Measurements from ENCODE around the gene ANKRD10.
"Not testable (repeated sequence)": the region's sequence is repeated elsewhere in the genome, so short reads cannot be mapped to it uniquely, and the experiment has no call there.

Gene ANKRD10

DNA sequence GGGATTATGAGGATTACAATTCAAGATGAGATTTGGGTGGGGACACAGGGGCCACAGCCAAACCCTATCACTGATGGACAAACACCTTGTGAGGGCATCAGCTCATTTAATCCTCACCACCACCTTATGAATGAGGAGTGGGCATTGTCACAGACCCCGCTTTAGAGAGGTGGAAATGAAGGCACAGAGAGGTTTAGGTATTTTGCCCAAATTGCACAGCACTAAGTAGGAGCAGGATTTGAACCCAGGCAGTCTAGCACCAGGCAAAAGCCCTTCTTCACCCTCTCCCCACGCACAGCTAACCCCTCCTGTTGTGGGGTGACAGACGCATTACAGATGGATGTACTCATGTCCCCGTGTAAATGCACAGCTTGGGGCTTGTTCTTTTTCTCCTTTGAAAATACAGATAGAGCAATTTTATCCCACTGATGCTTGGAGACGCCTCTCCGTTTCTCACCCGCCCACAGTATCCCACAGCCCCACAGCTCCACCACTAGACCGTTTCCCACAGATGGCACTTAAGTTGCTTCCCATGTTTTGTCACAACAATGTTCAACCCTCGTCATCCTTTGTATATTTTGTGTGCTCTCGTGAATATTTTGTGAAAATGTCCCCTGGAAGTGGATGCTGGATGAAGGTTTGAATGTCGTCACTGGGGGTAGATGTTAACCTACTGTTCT lies 48.2 kb downstream of the ANKRD10 start:
- no peak for DNase-seq (ENCODE audit: low spot score)

DNA sequence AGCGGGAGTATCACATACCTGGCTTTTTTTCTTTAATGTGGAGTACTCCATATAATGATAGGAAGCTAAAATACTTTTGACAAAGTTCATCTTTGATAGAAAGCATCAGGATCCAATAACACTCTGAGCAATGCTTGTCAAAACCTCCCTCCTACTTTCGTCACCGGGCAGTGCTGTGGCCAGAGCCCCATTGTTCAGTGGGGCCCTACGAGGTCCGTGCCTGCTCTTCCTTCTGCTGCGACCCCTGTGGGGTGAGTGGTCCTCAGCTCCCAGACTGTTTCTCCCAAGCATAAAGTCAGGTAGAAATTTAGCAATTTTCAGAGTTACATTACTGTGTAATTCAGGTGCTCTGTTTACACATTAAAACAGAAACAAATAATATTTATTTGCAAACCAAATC lies 51.2 kb downstream of the ANKRD10 start:
- no peak for DNase-seq (ENCODE audit: low spot score)

DNA sequence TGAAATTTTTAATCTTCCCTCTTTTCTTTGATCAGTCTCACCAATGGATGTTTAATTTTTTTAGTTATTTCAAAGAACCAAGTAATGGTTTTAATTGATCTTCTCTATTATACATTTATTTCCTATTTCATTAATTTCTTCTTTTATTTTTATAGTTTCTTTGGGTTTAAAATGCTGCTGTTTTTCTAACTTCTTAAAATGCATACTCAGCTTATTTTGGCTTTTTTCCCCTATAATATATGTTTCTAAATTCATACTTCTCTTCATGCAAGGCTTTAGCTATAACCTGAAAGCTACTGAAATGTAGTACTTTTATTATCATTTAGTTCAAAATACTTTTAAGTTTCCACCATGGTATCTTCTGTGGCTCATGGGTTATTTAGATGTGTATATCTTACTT lies 53.9 kb downstream of the ANKRD10 start:
- DNase-seq (ENCODE audit: low spot score): no peak

DNA sequence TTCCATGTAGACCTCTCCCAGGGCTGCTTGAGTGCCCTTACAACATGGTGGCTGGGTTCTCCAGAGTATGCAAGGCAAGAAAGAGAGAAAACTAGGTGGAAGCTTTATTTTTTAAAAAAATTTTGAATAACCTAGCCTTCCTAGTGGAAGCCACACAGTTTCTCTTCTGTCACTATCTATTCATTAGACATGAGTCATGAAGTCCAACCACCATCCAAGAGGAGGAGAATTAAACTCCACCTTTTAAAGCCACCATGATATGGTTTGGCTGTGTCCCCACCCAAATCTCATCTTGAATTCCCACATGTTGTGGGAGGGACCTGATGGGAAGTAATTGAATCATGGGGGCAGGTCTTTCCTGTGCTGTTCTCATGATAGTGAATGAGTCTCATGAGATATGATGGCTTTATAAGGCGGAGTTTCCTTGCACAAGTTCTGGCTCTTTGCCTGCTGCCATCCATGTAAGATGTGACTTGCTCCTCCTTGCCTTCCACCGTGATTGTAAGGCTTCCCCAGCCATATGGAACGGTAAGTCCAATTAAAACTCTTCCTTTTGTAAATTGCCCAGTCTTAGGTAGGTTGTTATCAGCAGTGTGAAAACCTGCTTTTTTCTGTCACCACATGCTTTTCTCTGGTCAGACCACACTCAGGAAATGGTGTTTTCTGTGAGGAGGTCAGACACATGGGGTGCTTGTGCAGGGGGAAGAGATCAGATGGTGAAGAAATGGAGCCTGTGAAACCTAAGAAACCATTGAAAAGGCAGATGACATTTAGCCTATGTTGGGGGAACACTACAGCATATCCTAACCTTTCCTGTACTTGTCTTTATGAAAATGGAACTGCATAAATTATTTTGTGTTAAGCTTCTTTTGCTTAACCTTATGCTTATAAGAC lies 57.7 kb downstream of the ANKRD10 start:
- DNase-seq (ENCODE audit: low spot score): no peak

DNA sequence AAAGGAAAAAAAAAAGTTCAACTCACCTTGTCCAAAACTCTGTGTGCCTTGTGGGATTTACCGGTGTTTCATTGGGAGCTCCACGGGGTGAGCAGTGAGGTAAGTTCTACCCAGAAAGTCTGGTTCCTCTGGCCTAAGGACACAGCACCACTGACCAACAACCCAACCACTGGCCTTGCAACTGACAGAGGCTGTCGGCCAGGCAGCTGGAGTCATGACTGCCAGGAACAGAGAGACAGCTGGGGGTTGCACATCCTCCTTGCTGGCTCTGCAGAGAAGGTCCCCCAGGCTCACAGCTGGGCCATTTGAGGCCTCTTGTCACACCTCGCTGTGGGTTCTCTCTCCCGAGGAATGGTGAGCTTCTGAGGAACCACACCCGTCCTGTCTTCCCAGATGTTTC lies 59.5 kb downstream of the ANKRD10 start:
- no peak for DNase-seq (ENCODE audit: low spot score)

DNA sequence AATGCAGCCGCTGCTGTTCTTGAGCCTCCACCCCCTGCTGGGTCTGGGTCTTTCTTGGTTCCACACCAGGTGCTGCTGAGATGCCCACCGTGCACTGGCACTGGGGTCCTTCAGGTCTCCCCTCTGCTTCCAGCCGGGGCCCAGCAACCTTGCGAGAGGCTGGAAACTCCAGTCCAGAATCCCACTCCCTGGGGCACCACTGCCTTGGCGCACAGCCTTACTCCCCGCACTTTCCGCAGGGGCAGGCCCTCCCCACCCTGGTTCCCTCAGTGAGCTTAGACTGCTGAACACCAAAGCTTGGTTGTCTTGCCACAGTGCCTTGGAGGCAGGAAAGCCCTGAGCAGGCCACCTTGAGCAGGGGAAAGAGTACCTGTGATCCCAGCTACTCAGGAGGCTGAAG lies 60.0 kb downstream of the ANKRD10 start:
- no peak for DNase-seq (ENCODE audit: low spot score)

DNA sequence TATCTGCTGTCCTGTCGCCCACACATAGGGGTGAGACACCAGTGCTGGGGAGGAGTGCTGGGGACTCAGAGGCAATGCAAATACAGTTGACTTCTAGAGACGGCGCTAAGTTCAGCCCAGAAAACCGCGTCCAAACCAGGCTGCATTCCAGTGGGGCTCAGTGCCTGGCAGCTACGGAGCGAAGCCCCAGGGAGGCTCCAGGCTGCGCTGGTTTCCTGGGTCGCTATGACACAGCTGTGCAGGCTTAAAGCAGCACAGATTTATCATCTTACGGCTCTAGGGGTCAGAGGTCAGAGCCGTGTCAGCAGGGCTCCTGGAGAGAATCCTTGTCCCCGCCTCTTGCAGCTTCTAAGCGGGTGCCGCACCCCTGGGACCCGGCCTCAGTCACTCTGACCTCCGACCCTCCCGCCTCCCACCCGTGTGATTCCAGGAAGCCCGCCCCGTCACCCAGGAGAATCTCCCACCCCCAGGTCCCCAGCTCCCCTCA lies 61.6 kb downstream of the ANKRD10 start:
- DNase-seq (ENCODE audit: low spot score): no peak

DNA sequence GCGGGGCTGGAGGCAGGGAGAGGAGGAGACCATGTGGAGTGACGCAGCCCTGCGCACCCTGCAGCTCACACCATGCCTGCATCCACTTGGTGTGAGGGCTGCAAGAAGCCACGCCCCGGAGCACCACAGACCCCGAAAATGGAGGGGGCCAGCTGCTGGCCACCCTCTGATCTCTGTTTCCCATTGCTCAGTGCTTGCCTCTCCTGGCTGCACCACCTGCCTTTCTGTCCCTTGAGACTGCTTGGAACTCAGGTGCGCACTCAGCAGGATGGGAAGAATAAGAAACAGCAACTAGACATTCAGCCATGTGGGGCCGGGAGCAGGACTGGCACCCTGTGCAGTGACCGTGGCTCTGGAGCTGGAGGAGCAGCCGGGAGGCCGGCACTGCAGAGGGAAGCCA lies 64.0 kb downstream of the ANKRD10 start:
- DNase-seq (ENCODE audit: low spot score): no peak

DNA sequence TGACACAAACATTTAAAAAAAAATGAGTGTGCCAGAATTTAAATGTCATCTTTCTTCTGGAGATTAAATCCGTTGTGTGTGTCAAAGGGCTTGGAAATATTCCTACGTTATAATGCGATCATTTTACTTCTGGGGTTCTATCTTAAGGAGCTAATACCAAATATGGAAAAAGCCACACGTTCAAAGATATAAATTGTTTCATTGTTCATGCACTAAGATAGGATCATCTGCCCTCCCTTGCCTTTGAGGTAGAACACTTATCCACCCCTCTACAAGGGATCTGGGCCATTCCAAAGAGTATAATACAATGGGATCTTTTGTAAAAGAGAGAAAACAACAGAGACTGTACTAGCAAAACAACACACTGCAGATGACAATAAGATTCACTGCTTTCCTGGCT lies 64.9 kb downstream of the ANKRD10 start:
- DNase-seq (ENCODE audit: low spot score): no peak

DNA sequence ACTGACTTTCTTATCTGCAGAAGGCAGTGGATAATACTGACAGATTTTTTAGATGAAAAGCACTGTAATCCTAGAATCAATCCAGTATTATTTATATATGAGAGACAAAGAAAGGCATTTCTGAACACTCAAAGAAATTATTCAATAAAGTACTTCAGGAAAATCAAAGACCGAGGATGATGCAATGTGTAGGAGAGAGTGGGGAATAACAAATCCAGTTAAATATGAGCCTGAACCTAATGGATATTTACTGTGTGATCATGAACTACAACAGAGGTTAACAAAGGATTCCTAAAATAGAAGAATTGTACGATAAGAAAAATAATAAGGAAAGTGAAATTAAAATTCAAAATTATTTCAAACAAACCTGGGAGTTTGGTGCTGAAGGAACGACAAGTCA lies 69.3 kb downstream of the ANKRD10 start:
- DNase-seq (ENCODE audit: low spot score): no peak

DNA sequence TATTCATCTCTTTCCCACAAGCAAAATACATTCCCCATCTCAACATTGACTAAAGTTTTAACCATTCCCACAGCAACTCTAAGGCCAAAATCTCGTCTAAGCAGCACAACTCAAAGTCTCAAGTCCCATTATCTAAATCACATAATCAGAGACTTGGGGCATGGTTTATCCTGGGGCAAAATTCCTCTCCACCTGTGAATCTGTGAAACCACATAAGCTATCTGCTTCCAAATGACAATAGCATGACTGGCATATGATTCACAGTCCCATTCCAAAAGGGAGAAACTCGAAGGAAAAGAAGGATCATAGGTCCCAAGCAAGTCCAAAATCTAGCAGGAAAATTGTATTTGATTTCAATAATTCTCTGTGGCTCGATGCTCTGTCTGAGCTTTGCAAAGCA lies 73.0 kb downstream of the ANKRD10 start:
- no peak for DNase-seq (ENCODE audit: low spot score)

DNA sequence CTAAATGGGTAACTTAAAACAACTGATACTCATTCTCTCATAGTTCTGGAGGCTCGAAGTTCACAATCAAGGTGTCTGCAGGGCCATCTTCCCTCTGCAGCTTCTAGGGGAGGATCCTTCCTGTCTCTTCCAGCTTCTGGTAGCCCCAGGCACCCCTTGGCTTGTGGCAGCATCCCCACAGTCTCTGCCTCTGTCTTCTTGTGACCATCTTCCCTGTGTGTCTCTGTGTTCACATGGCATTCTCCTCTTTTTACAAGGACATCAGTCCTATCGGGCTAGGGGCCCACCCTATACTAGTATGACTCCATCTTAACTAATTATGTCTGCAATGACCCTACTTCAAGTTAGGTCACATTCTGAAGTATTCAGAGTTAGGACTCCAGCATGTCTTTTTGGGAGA lies 73.5 kb downstream of the ANKRD10 start:
- DNase-seq (ENCODE audit: low spot score): no peak

DNA sequence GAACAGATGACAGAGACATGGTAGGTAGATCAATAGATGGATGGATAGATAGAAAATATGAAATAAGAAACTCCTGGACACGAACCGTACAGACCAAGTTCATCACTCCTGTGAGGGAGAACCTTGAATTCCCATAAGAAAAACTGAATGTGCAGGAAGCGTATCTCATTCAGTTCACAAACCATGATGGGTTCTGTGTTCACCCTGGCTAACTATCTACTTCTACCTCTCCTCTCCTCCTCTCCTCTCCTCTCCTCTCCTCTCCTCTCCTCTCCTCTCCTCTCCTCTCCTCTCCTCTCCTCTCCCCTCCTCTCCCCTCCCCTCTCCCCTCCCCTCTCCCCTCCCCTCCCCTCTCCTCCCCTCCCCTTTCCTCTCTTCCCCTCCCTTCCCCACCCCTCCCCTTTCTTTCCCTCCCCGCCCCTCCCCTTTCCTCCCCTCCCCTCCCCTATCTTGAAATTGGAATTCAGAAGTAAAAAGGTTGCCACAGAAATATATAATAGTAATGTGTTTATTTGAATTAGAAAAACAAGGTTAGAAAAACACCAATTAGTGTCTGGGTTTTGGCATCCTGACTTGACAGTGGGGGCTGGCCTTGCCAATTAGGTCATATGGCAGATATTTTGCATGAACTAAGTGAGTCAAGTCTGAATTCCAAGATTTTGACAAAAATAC lies 75.9 kb downstream of the ANKRD10 start:
- DNase-seq (ENCODE audit: low spot score): no peak

DNA sequence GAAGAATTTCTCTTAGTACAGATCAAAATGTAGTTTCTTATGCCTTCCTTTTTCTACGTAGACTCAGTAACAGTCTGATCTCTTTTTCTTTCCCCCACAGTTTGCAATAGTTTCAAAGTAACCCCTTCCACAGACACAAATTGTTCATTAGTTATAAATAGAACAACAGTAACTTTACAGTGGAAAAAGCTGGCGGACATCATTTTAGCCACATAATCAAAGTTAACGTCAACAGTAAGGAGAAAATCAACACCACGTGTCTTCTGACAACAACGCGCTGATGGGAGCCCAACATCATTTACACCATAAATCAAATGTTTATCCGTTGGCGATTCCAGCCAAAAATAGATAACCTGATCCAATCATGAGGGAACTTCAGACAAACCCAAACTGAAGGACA lies 76.8 kb downstream of the ANKRD10 start:
- DNase-seq (ENCODE audit: low spot score): no peak

DNA sequence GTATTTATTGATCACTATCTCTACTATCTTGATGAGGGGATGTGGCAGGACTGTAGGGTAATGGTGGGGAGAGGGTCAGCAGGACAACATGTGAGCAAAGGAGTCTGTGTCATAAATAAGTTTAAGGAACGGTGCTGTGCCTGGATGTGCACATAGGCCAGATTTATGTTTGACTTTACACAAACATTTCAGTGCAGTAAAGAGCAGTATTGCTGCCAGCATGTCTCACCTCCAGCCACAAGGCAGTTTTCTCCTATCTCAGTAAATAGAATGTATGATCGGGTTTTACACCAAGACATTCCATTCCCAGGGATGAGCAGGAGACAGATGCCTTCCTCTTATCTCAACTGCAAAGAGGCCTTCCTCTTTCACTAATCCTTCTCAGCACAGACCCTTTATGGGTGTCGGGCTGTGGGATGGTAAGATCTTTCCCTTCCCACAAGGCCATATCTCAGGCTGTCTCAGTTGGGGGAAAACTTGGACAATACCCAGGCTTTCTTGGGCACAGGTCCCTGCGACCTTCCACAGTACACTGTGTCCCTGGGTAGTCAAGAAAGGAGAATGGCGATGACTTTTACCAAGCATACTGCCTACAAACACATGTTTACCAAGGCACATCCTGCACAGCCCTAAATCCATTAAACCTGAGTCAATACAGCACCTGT lies 77.3 kb downstream of the ANKRD10 start:
- DNase-seq (ENCODE audit: low spot score): not testable (repeated sequence)

DNA sequence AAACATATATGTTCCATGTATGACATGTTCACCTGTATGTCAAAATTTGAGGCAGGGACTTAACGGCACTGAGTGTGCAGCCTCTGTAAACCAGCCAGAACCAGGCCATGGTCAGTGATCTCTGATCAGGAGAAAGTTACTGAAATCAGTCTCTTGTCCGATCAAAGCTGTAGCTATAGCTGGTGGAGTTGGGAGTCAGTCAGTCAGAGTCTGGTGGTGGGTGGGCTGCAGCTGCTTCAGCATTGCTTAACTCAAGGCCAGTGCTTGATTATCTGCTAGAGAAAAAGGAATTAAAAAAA lies 78.3 kb downstream of the ANKRD10 start:
- no peak for DNase-seq (ENCODE audit: low spot score)

DNA sequence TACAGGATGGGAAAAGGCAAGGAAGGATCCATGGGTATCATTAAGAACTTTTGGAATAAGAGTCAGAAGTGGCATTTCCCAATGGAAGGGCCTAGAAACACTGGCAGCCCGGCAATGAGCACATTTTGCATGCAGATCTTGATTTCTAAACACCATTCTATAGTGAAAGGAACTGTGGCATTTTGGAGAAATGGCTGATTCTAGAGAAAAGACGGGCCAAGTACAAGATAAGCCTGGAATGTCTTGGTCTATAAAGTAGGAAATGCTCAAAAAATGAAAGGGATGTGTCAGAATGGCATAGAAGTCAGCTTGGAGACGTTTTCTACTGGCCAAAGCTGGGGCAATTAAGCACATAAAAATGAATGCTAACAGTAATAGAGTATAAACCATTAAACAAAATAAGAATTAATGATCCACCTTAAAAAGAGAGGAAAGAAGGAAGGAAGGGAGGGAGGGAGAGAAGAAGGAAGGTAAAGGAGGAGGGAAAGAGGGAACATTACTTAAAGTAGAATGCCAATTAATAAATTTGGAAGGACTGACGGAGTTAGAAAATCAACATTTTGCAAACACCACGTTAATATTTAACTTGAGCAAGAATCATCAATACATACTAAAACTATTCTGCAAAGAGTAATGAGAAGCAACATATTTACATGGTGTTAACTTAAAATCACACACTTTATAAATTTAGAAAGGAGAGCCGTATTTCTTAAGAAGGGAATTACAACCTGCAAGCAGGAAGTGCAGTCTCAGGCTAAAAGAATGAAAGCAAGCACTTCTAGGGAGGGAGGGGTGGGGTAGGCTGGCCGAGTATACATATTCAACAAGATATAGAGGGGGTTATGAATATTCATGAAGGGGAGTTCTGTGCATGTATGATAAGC lies 78.9 kb downstream of the ANKRD10 start:
- no peak for DNase-seq (ENCODE audit: low spot score)

DNA sequence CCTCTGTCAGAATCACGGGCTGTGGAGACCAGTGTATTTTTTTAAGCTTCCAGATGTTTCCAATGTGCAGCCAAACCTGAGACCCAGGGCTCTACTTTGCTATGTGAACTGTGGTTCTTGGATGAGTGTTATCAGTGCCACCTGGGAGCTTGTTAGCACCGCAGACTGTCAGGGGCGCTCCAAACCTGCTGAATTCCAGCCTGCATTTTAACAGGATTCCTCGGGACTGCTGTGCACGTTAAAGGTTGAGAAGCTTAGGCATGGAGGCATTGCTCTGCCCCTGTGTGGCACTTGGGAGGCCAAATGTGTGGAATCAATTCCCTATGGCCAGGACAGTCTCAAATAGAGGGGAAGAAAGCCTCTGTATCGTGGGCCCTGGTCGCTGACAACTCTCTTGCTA lies 80.3 kb downstream of the ANKRD10 start:
- DNase-seq (ENCODE audit: low spot score): no peak

DNA sequence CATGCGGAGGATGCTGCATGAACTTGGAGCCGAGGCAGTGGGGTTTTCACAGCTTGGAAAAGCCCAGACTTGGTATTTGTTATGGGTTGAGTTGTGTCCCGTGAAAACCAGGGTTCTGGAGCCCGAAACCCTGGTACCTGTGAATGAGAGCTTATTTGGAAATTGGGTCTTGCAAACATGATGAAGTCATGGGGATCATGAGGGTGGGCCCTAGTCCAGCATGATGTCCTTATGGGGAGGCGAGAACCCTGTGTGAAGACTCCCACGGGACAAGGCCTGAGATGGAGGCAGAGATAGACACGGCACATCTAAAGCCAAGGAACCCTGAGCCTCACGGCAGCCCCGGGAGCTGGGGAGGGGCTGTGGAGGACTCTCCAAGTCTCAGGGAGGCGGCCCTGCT lies 82.3 kb downstream of the ANKRD10 start:
- DNase-seq (ENCODE audit: low spot score): no peak

DNA sequence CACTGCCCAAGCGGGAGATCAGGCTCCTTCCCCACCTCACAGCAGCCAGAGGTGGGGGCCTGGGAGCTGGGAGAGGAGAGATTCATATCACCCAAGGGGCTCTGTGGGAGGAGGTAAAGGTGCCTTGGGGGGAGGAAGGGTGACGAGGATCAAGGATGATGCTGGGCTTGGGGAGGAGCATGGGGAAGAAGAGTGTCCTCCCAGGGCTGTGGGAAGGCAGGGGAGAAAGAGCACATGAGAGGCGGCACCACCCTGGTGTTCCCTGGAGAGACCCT lies 82.7 kb downstream of the ANKRD10 start:
- no peak for DNase-seq (ENCODE audit: low spot score)

DNA sequence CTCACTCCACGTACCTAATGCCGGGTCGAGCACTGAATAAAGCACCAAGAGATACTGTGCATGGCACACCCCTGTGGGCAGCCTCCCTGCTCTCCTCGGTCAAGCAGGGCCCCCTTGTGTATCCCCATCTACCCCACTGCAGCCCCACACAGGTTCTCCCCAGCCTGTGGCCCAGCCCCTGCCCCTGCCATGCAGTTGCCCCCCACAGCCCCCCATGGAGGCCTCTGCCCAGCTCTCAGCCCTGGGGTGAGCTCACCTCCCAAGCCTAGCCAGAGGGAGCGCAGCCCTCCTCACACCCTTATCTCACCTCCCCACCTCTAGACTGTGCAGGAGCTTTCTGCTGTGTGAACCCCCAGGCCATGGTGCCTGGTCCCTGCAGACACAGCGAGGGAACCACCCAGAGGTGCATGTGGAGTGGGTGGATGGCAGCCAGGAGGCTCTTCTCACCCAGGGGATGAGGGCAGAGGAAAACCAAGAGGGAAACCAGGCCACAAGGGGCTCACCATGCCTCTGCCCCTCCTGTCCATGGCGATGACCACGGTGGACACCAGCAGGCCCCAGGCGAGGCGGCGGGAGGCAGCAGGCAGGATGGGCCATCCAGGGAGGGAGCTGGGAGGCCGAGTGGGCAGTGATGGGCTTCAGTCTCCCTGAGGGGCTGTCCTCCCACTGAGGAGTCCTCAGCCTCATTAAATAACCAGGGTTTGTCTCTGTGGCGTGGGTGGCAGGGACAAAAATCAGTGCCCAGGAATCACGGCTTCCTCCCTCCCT lies 83.2 kb downstream of the ANKRD10 start:
- no peak for DNase-seq (ENCODE audit: low spot score)
